H1 (cell line): ENCODE results near the gene MNAT1. TPM values are rescaled to one million over a fixed set of nuclear protein-coding genes. Genes with fewer than 3 reads are reported as not detected.

ENCODE experiments used
- CTCF ChIA-PET: fragments of 300-600 bp; sonication (Branson Sonifier 250); formaldehyde crosslinking; loops from one replicate; lab custom pipeline; 2021; ENCODE audit not compliant: partially characterized antibody; lab: Charles Lee
- POLR2A ChIA-PET: fragments of 300-600 bp; sonication (Branson Sonifier 250); formaldehyde crosslinking; loops from one replicate; lab custom pipeline; 2021; ENCODE audit warnings: inconsistent platforms; ENCODE audit not compliant: partially characterized antibody; lab: Charles Lee
- DNase-seq, 2 experiments: peaks; one replicate each; pipeline versions ENCODE4 v3.0.0 to v3.0.0-alpha.2; 2010 to 2022; ENCODE audit warnings: low spot score in 2 of 2, low read depth in 1 of 2, mixed read lengths in 1 of 2
- FAIRE-seq: peaks from 2 replicates; lab custom pipeline; 2011; peaks lifted over from hg19 to GRCh38; lab: Jason Lieb, UNC
- H2AFZ ChIP-seq: 2 replicates; pipeline ENCODE4 v1.8.1; 2012; ENCODE audit warnings: low read length, inconsistent platforms
- H2AK5ac ChIP-seq: 2 replicates; pipeline ENCODE4 v1.6.1; 2013; ENCODE audit warnings: low read depth, low read length
- H2BK120ac ChIP-seq: replicated peaks from 2 replicates; pipeline ENCODE3; 2013; ENCODE audit warnings: low read depth, low read length, inconsistent platforms
- H2BK12ac ChIP-seq: 2 replicates; pipeline ENCODE4 v1.6.1; 2013; ENCODE audit warnings: low read depth, low read length
- H2BK15ac ChIP-seq: 2 replicates; pipeline ENCODE4 v1.6.1; 2013; ENCODE audit warnings: low read length
- H2BK20ac ChIP-seq: 2 replicates; pipeline ENCODE4 v1.6.1; 2013; ENCODE audit warnings: low read length
- H2BK5ac ChIP-seq: 2 replicates; pipeline ENCODE4 v1.6.1; 2013; ENCODE audit warnings: low read depth, low read length
- H3K14ac ChIP-seq: 2 replicates; pipeline ENCODE4 v1.6.1; 2013; ENCODE audit warnings: inconsistent platforms; ENCODE audit not compliant: insufficient read length
- H3K18ac ChIP-seq: 2 replicates; pipeline ENCODE4 v1.6.1; 2013; ENCODE audit warnings: low read length; ENCODE audit errors: extremely low read depth
- H3K23ac ChIP-seq: 2 replicates; pipeline ENCODE4 v1.6.1; 2013; ENCODE audit warnings: inconsistent platforms; ENCODE audit not compliant: insufficient read length
- H3K23me2 ChIP-seq: 2 replicates; pipeline ENCODE4 v1.6.1; 2013; ENCODE audit warnings: low read depth, low read length
- H3K27ac ChIP-seq: 2 replicates; pipeline ENCODE4 v1.6.1; 2011; ENCODE audit warnings: low read depth, low read length, inconsistent platforms
- H3K27me3 ChIP-seq, 4 experiments: replicated peaks in 1 of 4; 1 replicate in 1 of 4; 2 replicates in 3 of 4; pipeline versions ENCODE4 v1.6.1 to v1.8.1; 2011 to 2013; ENCODE audit warnings: low read length in 3 of 4, mild to moderate bottlenecking in 3 of 4, inconsistent platforms in 2 of 4, mixed read lengths in 2 of 4, moderate library complexity in 1 of 4; ENCODE audit not compliant: control insufficient read depth in 3 of 4, insufficient read depth in 3 of 4; ENCODE audit errors: extremely low read depth in 1 of 4
- H3K36me3 ChIP-seq, 4 experiments: 2 replicates each; pipeline versions ENCODE4 v1.6.1 to v1.8.1; 2011 to 2013; ENCODE audit warnings: mild to moderate bottlenecking in 4 of 4, low read length in 3 of 4, moderate library complexity in 2 of 4, control low read depth in 1 of 4, inconsistent platforms in 1 of 4; ENCODE audit not compliant: insufficient read depth in 4 of 4, control insufficient read depth in 2 of 4
- H3K4ac ChIP-seq: replicated peaks from 2 replicates; pipeline ENCODE3; 2013; ENCODE audit warnings: low read length, low read depth, mixed read lengths, inconsistent platforms; ENCODE audit not compliant: insufficient read length
- H3K4me1 ChIP-seq, 4 experiments: replicated peaks in 1 of 4; 1 replicate in 1 of 4; 2 replicates in 3 of 4; pipeline versions ENCODE4 v1.6.1 to v1.8.1; 2011 to 2013; ENCODE audit warnings: low read length in 3 of 4, inconsistent platforms in 2 of 4, mixed read lengths in 1 of 4; ENCODE audit not compliant: insufficient read depth in 4 of 4, control insufficient read depth in 3 of 4
- H3K4me2 ChIP-seq, 2 experiments: 2 replicates each; pipeline versions ENCODE4 v1.6.1 to v1.8.1; 2011 to 2013; ENCODE audit warnings: low read depth in 2 of 2, low read length in 2 of 2, control low read depth in 1 of 2, inconsistent platforms in 1 of 2, mild to moderate bottlenecking in 1 of 2; ENCODE audit not compliant: insufficient read depth in 1 of 2
- H3K4me3 ChIP-seq, 4 experiments: fragments of 200-600, 300-600 bp in 1 of 4; sonication (generic), shearing (Covaris generic), sonication (Bioruptor Twin) in 1 of 4; 2 replicates each; pipeline versions ENCODE4 v1.5.1 to v1.8.1; 2011 to 2016; ENCODE audit warnings: low read length in 4 of 4, low read depth in 3 of 4, control low read depth in 2 of 4, inconsistent platforms in 2 of 4, mild to moderate bottlenecking in 2 of 4, mixed read lengths in 1 of 4, moderate library complexity in 1 of 4; ENCODE audit not compliant: insufficient read depth in 2 of 4; ENCODE audit errors: extremely low read depth in 1 of 4
- H3K56ac ChIP-seq: replicated peaks from 2 replicates; pipeline ENCODE3; 2013; ENCODE audit warnings: low read depth, mild to moderate bottlenecking, mixed read lengths, low read length, inconsistent platforms; ENCODE audit not compliant: insufficient read length
- H3K79me1 ChIP-seq: 2 replicates; pipeline ENCODE4 v1.6.1; 2013; ENCODE audit warnings: low read depth, low read length, control low read depth
- H3K79me2 ChIP-seq, 2 experiments: 2 replicates each; pipeline versions ENCODE4 v1.6.1 to v1.8.1; 2012 to 2013; ENCODE audit warnings: low read length in 2 of 2, mild to moderate bottlenecking in 2 of 2, inconsistent platforms in 1 of 2; ENCODE audit not compliant: insufficient read depth in 2 of 2, control insufficient read depth in 1 of 2
- H3K9ac ChIP-seq, 4 experiments: replicated peaks in 1 of 4; 1 replicate in 1 of 4; 2 replicates in 3 of 4; pipeline versions ENCODE4 v1.6.1 to v1.8.1; 2011 to 2013; ENCODE audit warnings: low read depth in 3 of 4, low read length in 3 of 4, control low read depth in 2 of 4, mild to moderate bottlenecking in 2 of 4, moderate library complexity in 2 of 4, inconsistent platforms in 1 of 4; ENCODE audit errors: extremely low read depth in 1 of 4
- H3K9me3 ChIP-seq, 2 experiments: 2 replicates each; pipeline versions ENCODE4 v1.6.1 to v1.8.1; 2012 to 2013; ENCODE audit warnings: mild to moderate bottlenecking in 2 of 2, moderate library complexity in 2 of 2, control low read depth in 1 of 2, inconsistent platforms in 1 of 2, low read depth in 1 of 2, low read length in 1 of 2, mixed read lengths in 1 of 2; ENCODE audit not compliant: insufficient read depth in 2 of 2
- H4K20me1 ChIP-seq, 2 experiments: replicated peaks in 1 of 2; 2 replicates each; pipeline versions ENCODE3 to v1.8.1; 2011 to 2013; ENCODE audit warnings: inconsistent platforms in 2 of 2, low read length in 2 of 2, mild to moderate bottlenecking in 1 of 2; ENCODE audit not compliant: insufficient read depth in 2 of 2, control insufficient read depth in 1 of 2
- H4K5ac ChIP-seq: 2 replicates; pipeline ENCODE4 v1.6.1; 2013; ENCODE audit warnings: low read length, low read depth, mixed read lengths, inconsistent platforms; ENCODE audit not compliant: insufficient read length
- H4K8ac ChIP-seq: 2 replicates; pipeline ENCODE4 v1.8.0; 2013; ENCODE audit warnings: mild to moderate bottlenecking, moderate library complexity, low read length, inconsistent platforms; ENCODE audit not compliant: insufficient read depth; ENCODE audit errors: extremely low read depth
- H4K91ac ChIP-seq: replicated peaks from 2 replicates; pipeline ENCODE3; 2013; ENCODE audit warnings: low read length, mixed read lengths, inconsistent platforms; ENCODE audit not compliant: insufficient read length
- ATF3 ChIP-seq: IDR thresholded peaks from 2 replicates; pipeline ENCODE4 v1.6.1; 2011; ENCODE audit warnings: low read depth, mild to moderate bottlenecking, low read length; ENCODE audit not compliant: insufficient read depth
- BACH1 ChIP-seq: IDR thresholded peaks from 2 replicates; pipeline ENCODE4 v1.6.1; 2012; ENCODE audit warnings: low read length, improper control_type of control experiment
- CREB1 ChIP-seq: IDR thresholded peaks from 2 replicates; pipeline ENCODE4 v1.6.1; 2012; ENCODE audit warnings: inconsistent platforms
- E2F6 ChIP-seq: IDR thresholded peaks from 2 replicates; pipeline ENCODE4 v1.6.1; 2012; ENCODE audit warnings: inconsistent platforms
- HDAC6 ChIP-seq: IDR thresholded peaks from one replicate; pipeline ENCODE4 v1.7.1; 2012; ENCODE audit warnings: low read depth, mild to moderate bottlenecking, inconsistent platforms, low read length, moderate library complexity
- JUN ChIP-seq: IDR thresholded peaks from 2 replicates; pipeline ENCODE4 v1.6.1; 2011; ENCODE audit warnings: low read depth, mild to moderate bottlenecking, improper control_type of control experiment, low read length
- POU5F1 ChIP-seq: IDR thresholded peaks from 2 replicates; pipeline ENCODE4 v1.6.1; 2011; ENCODE audit warnings: low read depth, mild to moderate bottlenecking, low read length, moderate library complexity
- RBBP5 ChIP-seq: IDR thresholded peaks from 2 replicates; pipeline ENCODE4 v1.7.1; 2012; ENCODE audit warnings: low read depth, mild to moderate bottlenecking, inconsistent platforms, low read length, moderate library complexity, borderline replicate concordance
- RNF2 ChIP-seq: fragments of 200-900, 300-1000 bp; sonication (generic); IDR thresholded peaks from 2 replicates; pipeline ENCODE4 v1.7.1; 2016; ENCODE audit warnings: borderline replicate concordance, low read depth, mild to moderate bottlenecking, antibody characterized with exemption, low read length; ENCODE audit not compliant: poor library complexity, severe bottlenecking; ENCODE audit errors: missing control alignments
- SIN3A ChIP-seq, 2 experiments: IDR thresholded peaks in 1 of 2; conservative IDR thresholded peaks in 1 of 2; 2 replicates each; pipeline ENCODE4 v1.6.1; 2011 to 2012; ENCODE audit warnings: low read length in 2 of 2, improper control_type of control experiment in 1 of 2, low read depth in 1 of 2, mild to moderate bottlenecking in 1 of 2
- SIRT6 ChIP-seq: IDR thresholded peaks from one replicate; pipeline ENCODE4 v1.7.1; 2012; ENCODE audit warnings: low read length, inconsistent platforms
- SP2 ChIP-seq: IDR thresholded peaks from 2 replicates; pipeline ENCODE4 v1.6.1; 2012; ENCODE audit warnings: mild to moderate bottlenecking, low read length, inconsistent platforms
- TEAD4 ChIP-seq: IDR thresholded peaks from 2 replicates; pipeline ENCODE4 v1.6.1; 2012; ENCODE audit warnings: low read depth, low read length, inconsistent platforms, mixed read lengths
- ZNF274 ChIP-seq: IDR thresholded peaks from 2 replicates; pipeline ENCODE4 v1.7.0; 2012; ENCODE audit warnings: low read length, borderline replicate concordance; ENCODE audit errors: extremely low read depth
- WGBS, 2 experiments: shearing (Covaris generic) in 1 of 2; methylation state at CpG; one replicate each; pipeline versions ENCODE4 v1.1.6 to v1.1.7; 2013 to 2015; ENCODE audit warnings: low lambda C conversion rate in 2 of 2, mixed read lengths in 2 of 2, inconsistent platforms in 1 of 2, low coverage in 1 of 2, missing lambda C conversion rate in 1 of 2; ENCODE audit not compliant: insufficient replicate concordance in 2 of 2, insufficient coverage in 1 of 2, insufficient read length in 1 of 2; ENCODE audit errors: extremely low coverage in 1 of 2, missing lambda C conversion rate in 1 of 2; 5-methylcytosine and 5-hydroxymethylcytosine counted together
- polyA plus RNA-seq, 7 experiments: library from polyadenylated mRNA; depleted of rRNA in 3 of 7; stranded (reverse) in 5 of 7; unstranded in 2 of 7; fragments of >200 nt in 5 of 7; fragments of 200-250 nt in 2 of 7; gene quantifications; 1 replicate in 5 of 7; 2 replicates in 1 of 7; 4 replicates in 1 of 7; pipeline versions ENCODE4 v1.2.1 to v1.2.3, GENCODE V29; 2011 to 2013; ENCODE audit warnings: missing spikeins in 2 of 7, mixed read lengths in 2 of 7
- total RNA-seq: library from RNA; stranded (reverse); fragmentation: NEBNext Ultra II Directional; extraction: Animal tissue kit (Norgen Biotek cat#: 25700); gene quantifications from 2 replicates; pipeline ENCODE4 v1.2.1, GENCODE V29; 2021

Gene MNAT1
- total and polyA plus RNA-seq, 2 of the 8 experiments (the other 6 are each of a cell fraction or from before 2014, with no cell fraction given) = 34.7 to 52.1 TPM

DNA sequence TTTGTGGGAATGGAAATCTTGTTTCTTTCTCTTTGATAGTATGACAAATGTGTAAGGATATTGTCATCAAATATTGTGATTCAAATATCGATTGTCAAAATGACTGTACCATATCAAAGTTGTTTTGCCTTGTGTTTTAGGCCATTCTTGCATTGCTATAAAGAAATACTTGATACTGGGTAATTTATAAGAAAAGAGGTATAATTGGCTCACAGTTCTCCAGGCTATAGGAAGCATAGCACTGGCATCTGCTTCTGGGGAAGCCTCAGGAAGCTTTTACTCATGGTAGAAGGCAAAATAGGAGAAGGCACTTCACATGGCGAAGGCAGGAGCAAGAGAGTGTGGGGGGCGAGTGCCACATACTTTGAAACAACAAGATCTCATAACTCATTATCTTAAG is 238.5 kb downstream of the MNAT1 start:
- no peak for DNase-seq
- H4K8ac ChIP-seq = no peak overlapping the region
- H4K91ac ChIP-seq = no peak overlapping the region
- no peak overlapping the region for H4K5ac ChIP-seq
- 92% methylated on average over 3 of the region's 3 CpGs; no CpG with 5 or more reads in 1 of the 2 experiments for WGBS, 2 experiments
- H3K79me2 ChIP-seq = peaks cover 0 to 4% of the 10 kb centered on the region in 2 experiments; a peak in 2 of 4 replicates
- H3K27ac ChIP-seq = no peak overlapping the region
- H3K23me2 ChIP-seq = no peaks in the 10 kb centered on the region
- no peak overlapping the region for H3K4me3 ChIP-seq
- no peaks in the 10 kb centered on the region for H3K9me3 ChIP-seq
- H3K9ac ChIP-seq = no peak overlapping the region
- peaks cover 0 to 34% (median 10%) of the 10 kb centered on the region in 4 experiments; a peak in 6 of 8 replicates for H3K36me3 ChIP-seq
- CTCF ChIA-PET = no interaction called here
- no peaks in the 10 kb centered on the region for H3K27me3 ChIP-seq
- H3K4me1 ChIP-seq = no peaks in the 10 kb centered on the region
- H2BK12ac ChIP-seq = no peak overlapping the region
- H2BK20ac ChIP-seq = no peak overlapping the region
- H3K18ac ChIP-seq = no peak overlapping the region
- no peak overlapping the region for H2BK15ac ChIP-seq
- no peak for FAIRE-seq
- no peak overlapping the region for H3K23ac ChIP-seq
- H2BK120ac ChIP-seq = no peak overlapping the region
- POLR2A ChIA-PET = no interaction called here
- H4K20me1 ChIP-seq = peaks cover 0 to 3% of the 10 kb centered on the region in 2 experiments
- H2AFZ ChIP-seq = no peak overlapping the region
- H2AK5ac ChIP-seq = no peak overlapping the region
- no peaks in the 10 kb centered on the region for H3K79me1 ChIP-seq
- H3K14ac ChIP-seq = no peak overlapping the region
- H3K56ac ChIP-seq = no peak overlapping the region
- no peak overlapping the region for H3K4ac ChIP-seq
- H2BK5ac ChIP-seq = no peak overlapping the region
- H3K4me2 ChIP-seq = no peak overlapping the region
- TF ChIP-seq ZNF274 = no peak
- no peak for TF ChIP-seq TEAD4
- TF ChIP-seq SP2 = no peak
- no peak for TF ChIP-seq HDAC6
- TF ChIP-seq ATF3 = no peak
- TF ChIP-seq JUN = no peak
- TF ChIP-seq SIN3A (conservative IDR thresholded peaks at IDR 0.05 in 1 of 2, IDR thresholded peaks at IDR 0.05 in 1 of 2; ENCODE audit: low read depth in 1 of 2, low read length in 2 of 2) = no peak
- TF ChIP-seq POU5F1 = no peak
- no peak for TF ChIP-seq RNF2
- TF ChIP-seq BACH1 = no peak
- TF ChIP-seq CREB1 = no peak
- TF ChIP-seq E2F6 = no peak
- no peak for TF ChIP-seq SIRT6
- no peak for TF ChIP-seq RBBP5
